Transverse colon (tissue), 3 donors: ENCODE results near the gene JUND.

Source experiments
- POLR2A ChIP-seq: fragments of 450-650 bp; IDR thresholded peaks from one replicate; pipeline ENCODE4 v1.6.1; 2016; ENCODE audit warnings: antibody characterized with exemption, mild to moderate bottlenecking, moderate library complexity
- TF ChIP-seq, protein P1 (sequence below), 5 experiments: fragments of 200-600 bp in 3 of 5; fragments of 450-650 bp in 2 of 5; sonication (generic) in 3 of 5; IDR thresholded peaks; 1 replicate in 2 of 5; 2 replicates in 3 of 5; pipeline ENCODE4 v1.5.1; 2016 to 2017; ENCODE audit warnings: antibody characterized with exemption in 5 of 5, inconsistent platforms in 3 of 5, mild to moderate bottlenecking in 2 of 5, moderate library complexity in 1 of 5

DNA sequence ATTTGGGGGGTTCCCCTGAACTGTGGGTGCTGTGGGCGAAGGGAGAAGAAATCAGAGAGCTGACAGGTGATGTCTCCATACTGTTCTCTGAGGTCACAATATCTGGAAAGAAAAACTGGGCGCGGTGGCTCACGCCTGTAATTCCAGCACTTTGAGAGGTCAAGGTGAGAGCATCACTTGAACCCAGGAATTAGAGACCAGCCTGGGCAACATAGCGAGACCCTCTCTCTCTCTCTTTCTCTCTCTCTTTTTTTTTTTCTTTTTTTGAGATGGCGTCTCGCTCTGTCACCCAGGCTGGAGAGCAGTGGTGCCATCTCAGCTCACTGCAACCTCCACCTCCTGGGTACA lies 29.1 kb downstream of the JUND start:
- TF ChIP-seq POLR2A = no peak
- TF ChIP-seq, protein P1, sequence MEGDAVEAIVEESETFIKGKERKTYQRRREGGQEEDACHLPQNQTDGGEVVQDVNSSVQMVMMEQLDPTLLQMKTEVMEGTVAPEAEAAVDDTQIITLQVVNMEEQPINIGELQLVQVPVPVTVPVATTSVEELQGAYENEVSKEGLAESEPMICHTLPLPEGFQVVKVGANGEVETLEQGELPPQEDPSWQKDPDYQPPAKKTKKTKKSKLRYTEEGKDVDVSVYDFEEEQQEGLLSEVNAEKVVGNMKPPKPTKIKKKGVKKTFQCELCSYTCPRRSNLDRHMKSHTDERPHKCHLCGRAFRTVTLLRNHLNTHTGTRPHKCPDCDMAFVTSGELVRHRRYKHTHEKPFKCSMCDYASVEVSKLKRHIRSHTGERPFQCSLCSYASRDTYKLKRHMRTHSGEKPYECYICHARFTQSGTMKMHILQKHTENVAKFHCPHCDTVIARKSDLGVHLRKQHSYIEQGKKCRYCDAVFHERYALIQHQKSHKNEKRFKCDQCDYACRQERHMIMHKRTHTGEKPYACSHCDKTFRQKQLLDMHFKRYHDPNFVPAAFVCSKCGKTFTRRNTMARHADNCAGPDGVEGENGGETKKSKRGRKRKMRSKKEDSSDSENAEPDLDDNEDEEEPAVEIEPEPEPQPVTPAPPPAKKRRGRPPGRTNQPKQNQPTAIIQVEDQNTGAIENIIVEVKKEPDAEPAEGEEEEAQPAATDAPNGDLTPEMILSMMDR (IDR thresholded peaks at IDR 0.05) = no peak
